ENCODE results near the gene FOXO3. TPM values are rescaled to one million over a fixed set of nuclear protein-coding genes. Genes with fewer than 3 reads are reported as not detected.

FOXO3 gene
- total RNA-seq, 1 donor from 2014 or later = 34.6 TPM

GRCh38 chr6:108592371-108593337 is 31.9 kb downstream of the FOXO3 start:
- no peak overlapping the region for H3K27ac Mint-ChIP-seq (ENCODE audit: unreplicated experiment)
- DNase-seq (ENCODE audit: low spot score) = no peak
- H3K9me3 Mint-ChIP-seq (ENCODE audit: unreplicated experiment) = no peaks in the 10 kb centered on the region
- no peak for TF ChIP-seq CTCF (IDR thresholded peaks at IDR 0.05; ENCODE audit: unreplicated experiment)
- H3K27me3 Mint-ChIP-seq (ENCODE audit: unreplicated experiment) = peaks cover 1% of the 10 kb centered on the region
- no peak overlapping the region for H3K4me3 Mint-ChIP-seq (ENCODE audit: unreplicated experiment)
- peaks cover 63% of the 10 kb centered on the region for H3K4me1 Mint-ChIP-seq (ENCODE audit: unreplicated experiment)
- no peaks in the 10 kb centered on the region for H3K36me3 Mint-ChIP-seq (ENCODE audit: low read depth, unreplicated experiment)

- Mint-ChIP-seq H3K27me3 (ENCODE audit: unreplicated experiment) (peaks cover 1% of the 10 kb centered on the region), H3K4me1 (ENCODE audit: unreplicated experiment) (peaks cover 57% of the 10 kb centered on the region), H3K9me3 (ENCODE audit: unreplicated experiment) (no peaks in the 10 kb centered on the region), H3K27ac (ENCODE audit: unreplicated experiment) (no peak overlapping the region), H3K36me3 (ENCODE audit: low read depth, unreplicated experiment) (no peaks in the 10 kb centered on the region), H3K4me3 (ENCODE audit: unreplicated experiment) (no peak overlapping the region)
- no peak for TF ChIP-seq CTCF (IDR thresholded peaks at IDR 0.05; ENCODE audit: unreplicated experiment)
- DNase-seq (ENCODE audit: low spot score) = no peak
These were observed 33.4 kb downstream of the FOXO3 start for GRCh38 chr6:108594151-108594550.

- peaks cover 52% of the 10 kb centered on the region for H3K4me1 Mint-ChIP-seq (ENCODE audit: unreplicated experiment)
- no peaks in the 10 kb centered on the region for H3K9me3 Mint-ChIP-seq (ENCODE audit: unreplicated experiment)
- no peak for TF ChIP-seq CTCF (IDR thresholded peaks at IDR 0.05; ENCODE audit: unreplicated experiment)
- H3K36me3 Mint-ChIP-seq (ENCODE audit: low read depth, unreplicated experiment) = no peaks in the 10 kb centered on the region
- H3K4me3 Mint-ChIP-seq (ENCODE audit: unreplicated experiment) = no peak overlapping the region
- H3K27me3 Mint-ChIP-seq (ENCODE audit: unreplicated experiment) = peaks cover 1% of the 10 kb centered on the region
- H3K27ac Mint-ChIP-seq (ENCODE audit: unreplicated experiment) = no peak overlapping the region
- no peak for DNase-seq (ENCODE audit: low spot score)
These were observed 33.9 kb downstream of the FOXO3 start for GRCh38 chr6:108594640-108595039.

- DNase-seq (ENCODE audit: low spot score) = no peak
- peaks cover 43% of the 10 kb centered on the region for H3K4me1 Mint-ChIP-seq (ENCODE audit: unreplicated experiment)
- no peaks in the 10 kb centered on the region for H3K36me3 Mint-ChIP-seq (ENCODE audit: low read depth, unreplicated experiment)
- H3K27ac Mint-ChIP-seq (ENCODE audit: unreplicated experiment) = no peak overlapping the region
- H3K27me3 Mint-ChIP-seq (ENCODE audit: unreplicated experiment) = peaks cover 1% of the 10 kb centered on the region
- no peak for TF ChIP-seq CTCF (IDR thresholded peaks at IDR 0.05; ENCODE audit: unreplicated experiment)
- no peak overlapping the region for H3K4me3 Mint-ChIP-seq (ENCODE audit: unreplicated experiment)
- H3K9me3 Mint-ChIP-seq (ENCODE audit: unreplicated experiment) = no peaks in the 10 kb centered on the region
These were observed 36.2 kb downstream of the FOXO3 start for GRCh38 chr6:108596956-108597355.

Measured in endothelial cell (in vitro differentiated cells).